ENCODE data around the gene CD81. TPM values are rescaled to one million over a fixed set of nuclear protein-coding genes. Genes with fewer than 3 reads are reported as not detected.
"Not testable (repeated sequence)": the region's sequence is repeated elsewhere in the genome, so short reads cannot be mapped to it uniquely, and the experiment has no call there.

CD81 gene
- total and polyA plus RNA-seq, 9 of the 15 experiments (the other 6 are each of a cell fraction or from before 2014, with no cell fraction given), result 2.4 to 189 (median 61.7) TPM

DNA sequence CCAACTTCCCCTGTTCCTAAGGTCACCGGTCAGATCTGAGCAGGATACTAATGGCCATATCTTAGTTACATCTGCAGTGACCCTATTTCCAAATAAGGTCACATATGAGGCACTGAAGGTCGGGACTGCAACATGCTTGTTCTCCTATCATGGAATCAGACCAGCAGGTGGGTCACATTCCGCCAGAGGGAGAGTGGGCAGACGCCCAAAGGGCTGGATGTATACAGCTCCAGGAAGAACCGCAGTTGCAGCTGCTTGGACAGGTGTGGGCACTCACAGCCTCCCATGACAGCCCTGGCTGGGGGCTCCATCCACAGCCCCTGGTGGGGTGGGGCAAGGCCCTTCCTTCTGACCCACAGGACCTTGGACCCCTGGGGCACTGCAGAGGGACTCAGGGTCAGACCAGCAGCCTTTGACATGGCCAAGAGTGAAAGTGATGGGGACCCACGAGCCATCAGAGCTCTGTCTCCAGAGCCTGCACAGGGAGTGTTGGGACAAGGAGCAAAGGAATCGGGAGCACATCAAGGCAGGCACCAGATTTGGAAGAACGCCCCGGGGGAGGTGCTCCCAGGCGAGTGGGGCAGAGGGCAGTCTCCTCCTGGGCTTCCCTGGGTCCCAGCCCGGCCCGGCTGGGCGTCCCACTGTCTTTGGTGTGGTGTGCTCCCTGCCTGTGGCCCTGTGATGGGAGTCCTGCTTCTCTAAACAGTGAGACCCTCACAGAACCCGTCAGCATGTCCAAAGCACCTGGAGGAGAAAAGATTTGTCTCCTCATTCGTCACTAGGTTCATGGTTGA lies 13.3 kb upstream of the CD81 start (continued):
- no peak for TF ChIP-seq KDM5B (IDR thresholded peaks at IDR 0.05; ENCODE audit: insufficient replicate concordance, low read depth, low read length)
- no peak for TF ChIP-seq KHSRP (IDR thresholded peaks at IDR 0.05)
- no peak for TF ChIP-seq TAF9B (IDR thresholded peaks at IDR 0.05; ENCODE audit: partially characterized antibody)
- no peak for TF ChIP-seq GABPB1 (CRISPR knock-in tag; IDR thresholded peaks at IDR 0.05)
- TF ChIP-seq SREBF2 (CRISPR knock-in tag; IDR thresholded peaks at IDR 0.05), result no peak
- no peak for TF ChIP-seq VEZF1 (CRISPR knock-in tag; IDR thresholded peaks at IDR 0.05)
- no peak for TF ChIP-seq ELF4 (CRISPR knock-in tag; IDR thresholded peaks at IDR 0.05)
- TF ChIP-seq, protein P1, sequence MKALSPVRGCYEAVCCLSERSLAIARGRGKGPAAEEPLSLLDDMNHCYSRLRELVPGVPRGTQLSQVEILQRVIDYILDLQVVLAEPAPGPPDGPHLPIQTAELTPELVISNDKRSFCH (CRISPR knock-in tag; IDR thresholded peaks at IDR 0.05), result no peak
- TF ChIP-seq, protein P1 (tag; IDR thresholded peaks at IDR 0.05), result no peak
- no peak for TF ChIP-seq POLR2A (conservative IDR thresholded peaks at IDR 0.05)
- TF ChIP-seq NCOR1 (IDR thresholded peaks at IDR 0.05), result no peak
- no peak for TF ChIP-seq HOMEZ (CRISPR knock-in tag; IDR thresholded peaks at IDR 0.05)
- no peak for TF ChIP-seq ZFP36 (IDR thresholded peaks at IDR 0.05; ENCODE audit: low read depth, low read length, partially characterized antibody)

DNA sequence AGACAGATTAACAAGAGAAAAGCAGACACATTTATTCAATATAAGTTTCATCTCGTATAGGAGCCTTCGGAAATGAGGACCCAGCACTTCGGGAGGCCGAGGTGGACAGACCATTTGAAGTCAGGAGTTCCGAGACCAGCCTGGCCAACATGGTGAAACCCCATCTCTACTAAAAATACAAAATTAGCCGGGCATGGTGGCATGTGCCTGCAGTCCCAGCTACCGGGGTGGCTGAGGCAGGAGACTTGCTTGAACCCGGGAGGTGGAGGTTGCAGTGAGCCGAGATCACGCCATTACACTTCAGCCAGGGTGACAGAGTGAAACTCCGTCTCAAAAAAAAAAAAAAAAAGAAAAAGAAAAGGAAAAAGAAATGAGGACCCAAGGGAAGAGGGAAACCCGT lies 12.7 kb upstream of the CD81 start:
- POLR2A ChIA-PET, result interaction anchor here (1.0 to 1.6 kb wide), 2 partner anchors 9 to 12 kb away, joined by 4 read pairs; no protein-coding TSS in a partner anchor
- H3K4me2 ChIP-seq (ENCODE audit: insufficient read depth, low read length); H3K9me1 ChIP-seq (ENCODE audit: control insufficient read depth, insufficient read depth, low read length); H3K79me2 ChIP-seq (ENCODE audit: control insufficient read depth, insufficient read depth, low read length); ATAC-seq; CTCF ChIA-PET (ENCODE audit: low intra/inter-chr PET ratio); H3K36me3 ChIP-seq (ENCODE audit: control insufficient read depth, insufficient read depth, low read length); intact Hi-C loops (cut with micrococcal nuclease); H3K9ac ChIP-seq (ENCODE audit: insufficient read depth in 1 of 2, low read depth in 2 of 2, low read length in 2 of 2); H2AFZ ChIP-seq (ENCODE audit: low read depth, low read length); BruUV-seq (replicated peaks); in situ Hi-C loops (cut with MboI); FAIRE-seq; H3K27ac ChIP-seq (ENCODE audit: extremely low read depth, low read depth, low read length); DNase-seq (ENCODE audit: extremely low read depth in 1 of 4, low spot score in 3 of 4); H3K4me3 ChIP-seq; H3K9me3 ChIP-seq (replicated peaks; ENCODE audit: control insufficient read depth, insufficient read depth, low read depth, low read length); H3K4me1 ChIP-seq (replicated peaks in 1 of 2; ENCODE audit: control insufficient read depth in 2 of 2, insufficient read depth in 2 of 2, low read length in 2 of 2): not testable (repeated sequence)
- 26% methylated on average over 10 of the region's 12 CpGs for WGBS (ENCODE audit: insufficient coverage, low coverage, missing lambda C conversion rate)
- Histone ChIP-seq H3K27me3 (ENCODE audit: control insufficient read depth in 2 of 2, insufficient read depth in 2 of 2, low read length in 2 of 2) (peaks cover 18 to 78% of the 10 kb centered on the region in 2 experiments), H4K20me1 (replicated peaks; ENCODE audit: control insufficient read depth, insufficient read depth, low read length) (peaks cover 22% of the 10 kb centered on the region)
